GM06990 (cell line): ENCODE results near the gene ZSWIM8.

Source experiments
- DNase-seq: peaks from one replicate; pipeline ENCODE4 v3.0.0-alpha.2; 2011; ENCODE audit not compliant: insufficient read length; ENCODE audit errors: extremely low read depth
- H3K27me3 ChIP-seq: replicated peaks from 2 replicates; pipeline ENCODE4 v1.6.0; 2011; ENCODE audit warnings: low read length; ENCODE audit not compliant: control insufficient read depth, insufficient read depth
- H3K36me3 ChIP-seq: 2 replicates; pipeline ENCODE4 v1.5.1; 2011; ENCODE audit warnings: low read length; ENCODE audit not compliant: control insufficient read depth, insufficient read depth
- H3K4me3 ChIP-seq: replicated peaks from 2 replicates; pipeline ENCODE4 v1.5.1; 2011; ENCODE audit warnings: low read depth, mild to moderate bottlenecking, control low read depth, low read length
- CTCF ChIP-seq: IDR thresholded peaks from 2 replicates; pipeline ENCODE4 v1.5.1; 2011; ENCODE audit warnings: low read length, control low read depth, mild to moderate bottlenecking, inconsistent platforms; ENCODE audit not compliant: insufficient read depth, poor library complexity, severe bottlenecking

Gene ZSWIM8

GRCh38 chr10:73779539-73780197 lies 5.7 kb upstream of the ZSWIM8 start:
- H3K27me3 ChIP-seq, result no peaks in the 10 kb centered on the region
- no peak overlapping the region for H3K4me3 ChIP-seq
- peaks cover 5% of the 10 kb centered on the region for H3K36me3 ChIP-seq
- TF ChIP-seq CTCF, result no peak
- DNase-seq, result no peak

- TF ChIP-seq CTCF, result no peak
- Histone ChIP-seq H3K36me3 (peaks cover 4% of the 10 kb centered on the region), H3K27me3 (no peaks in the 10 kb centered on the region), H3K4me3 (peak overlapping the region; percentile 93)
- no peak for DNase-seq
These were observed 5.1 kb upstream of the ZSWIM8 start for GRCh38 chr10:73780301-73780700.

DNA sequence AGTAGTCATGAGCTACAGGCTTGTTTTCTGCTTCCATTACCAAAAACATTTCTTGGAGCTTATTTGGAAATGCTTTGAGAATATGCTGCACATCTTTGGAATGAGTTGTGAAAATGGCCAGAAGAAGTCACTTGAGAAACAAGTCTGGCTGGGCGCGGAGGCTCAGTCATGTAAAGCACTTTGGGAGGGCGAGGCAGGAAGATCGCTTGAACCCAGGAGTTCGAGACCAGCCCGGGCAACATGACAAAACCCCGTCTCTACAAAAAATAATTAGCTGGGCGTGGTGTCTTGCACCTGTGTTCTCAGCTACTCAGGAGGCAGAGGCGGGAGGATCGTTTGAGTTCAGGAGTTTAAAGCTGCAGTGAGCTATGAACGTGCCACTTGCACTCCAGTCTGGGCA lies 4.4 kb upstream of the ZSWIM8 start:
- no peak for TF ChIP-seq CTCF
- peaks cover 4% of the 10 kb centered on the region for H3K36me3 ChIP-seq
- no peaks in the 10 kb centered on the region for H3K27me3 ChIP-seq
- DNase-seq, result no peak
- peak overlapping the region; percentile 93 for H3K4me3 ChIP-seq

DNA sequence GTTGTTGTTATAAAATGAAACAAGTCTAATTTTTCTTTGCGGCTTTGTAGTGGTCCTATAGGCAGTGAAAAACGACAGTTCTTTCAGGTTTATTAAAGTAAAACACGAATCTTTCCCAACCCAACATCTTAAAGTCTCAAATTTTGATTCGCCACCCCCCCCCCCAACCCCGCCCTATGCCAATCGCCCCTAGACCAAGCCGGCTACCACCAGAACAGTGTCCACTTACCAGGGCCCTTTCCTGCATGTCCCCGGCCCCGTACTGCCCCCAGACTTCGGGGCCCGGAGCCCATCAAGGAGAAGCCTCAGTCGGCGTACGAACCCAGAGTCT lies 3.9 kb upstream of the ZSWIM8 start:
- H3K4me3 ChIP-seq, result peak overlapping the region; percentile 93
- no peaks in the 10 kb centered on the region for H3K27me3 ChIP-seq
- TF ChIP-seq CTCF, result no peak
- H3K36me3 ChIP-seq, result peaks cover 4% of the 10 kb centered on the region
- no peak for DNase-seq

- no peaks in the 10 kb centered on the region for H3K27me3 ChIP-seq
- TF ChIP-seq CTCF, result no peak
- DNase-seq, result peak; percentile 90
- H3K4me3 ChIP-seq, result peak within 1 kb of the TSS; percentile 93
- peaks cover 2% of the 10 kb centered on the region for H3K36me3 ChIP-seq
These were observed 3.3 kb upstream of the ZSWIM8 start, which contains the start of gene CHCHD1 for GRCh38 chr10:73781879-73782748. TSS of gene CHCHD1 (plus strand) at chr10:73782048. CDS start at chr10:73782076, 28 bp downstream.

GRCh38 chr10:73782749-73783085 lies 2.7 kb upstream of the ZSWIM8 start:
- H3K27me3 ChIP-seq, result no peaks in the 10 kb centered on the region
- peaks cover 2% of the 10 kb centered on the region for H3K36me3 ChIP-seq
- H3K4me3 ChIP-seq, result peak overlapping the region; percentile 93
- no peak for TF ChIP-seq CTCF
- DNase-seq, result no peak
